DND-41 (cell line): Measurements from ENCODE around the gene FREM1.

ENCODE experiments used
- ATAC-seq: fragments of 200-7000 bp; cut with Tn5 transposase; 3 replicates; pipeline ENCODE4 v1.9.1; 2021; ENCODE audit warnings: low read depth; ENCODE audit not compliant: insufficient read depth
- DNase-seq: peaks from one replicate; pipeline ENCODE4 v3.0.0-alpha.2; 2020
- H2AFZ ChIP-seq: 2 replicates; pipeline ENCODE4 v1.6.0; 2012; ENCODE audit warnings: low read depth, low read length
- H3K27ac ChIP-seq: 2 replicates; pipeline ENCODE4 v1.5.1; 2012; ENCODE audit warnings: low read length, inconsistent platforms
- H3K27me3 ChIP-seq: fragments of 200-600 bp; sonication (generic); 2 replicates; pipeline ENCODE4 v1.6.0; 2012; ENCODE audit warnings: low read length, mild to moderate bottlenecking, inconsistent platforms; ENCODE audit not compliant: insufficient read depth, poor library complexity
- H3K36me3 ChIP-seq: 2 replicates; pipeline ENCODE4 v1.5.1; 2012; ENCODE audit warnings: low read length, inconsistent platforms; ENCODE audit not compliant: insufficient read depth
- H3K4me1 ChIP-seq: 2 replicates; pipeline ENCODE4 v1.5.1; 2012; ENCODE audit warnings: mild to moderate bottlenecking, low read length; ENCODE audit not compliant: insufficient read depth
- H3K4me2 ChIP-seq: 2 replicates; pipeline ENCODE4 v1.6.0; 2012; ENCODE audit warnings: mild to moderate bottlenecking, moderate library complexity, low read length, inconsistent platforms; ENCODE audit not compliant: insufficient read depth
- H3K4me3 ChIP-seq, 2 experiments: fragments of 200-600 bp in 1 of 2; shearing (Covaris generic) in 1 of 2; 2 replicates each; pipeline ENCODE4 v1.5.1; 2012 to 2016; ENCODE audit warnings: inconsistent platforms in 2 of 2, low read length in 2 of 2, mild to moderate bottlenecking in 2 of 2, low read depth in 1 of 2, moderate library complexity in 1 of 2
- H3K79me2 ChIP-seq: 2 replicates; pipeline ENCODE4 v1.6.0; 2012; ENCODE audit warnings: low read length, inconsistent platforms; ENCODE audit not compliant: insufficient read depth
- H3K9ac ChIP-seq: 2 replicates; pipeline ENCODE4 v1.6.0; 2012; ENCODE audit warnings: low read depth, mild to moderate bottlenecking, inconsistent platforms, low read length, moderate library complexity
- H3K9me3 ChIP-seq: 2 replicates; pipeline ENCODE4 v1.5.1; 2012; ENCODE audit warnings: low read length, moderate library complexity, mild to moderate bottlenecking, inconsistent platforms; ENCODE audit not compliant: insufficient read depth, severe bottlenecking
- H4K20me1 ChIP-seq: 2 replicates; pipeline ENCODE4 v1.6.0; 2012; ENCODE audit warnings: low read length; ENCODE audit not compliant: insufficient read depth
- EZH2 ChIP-seq: IDR thresholded peaks from 3 replicates; pipeline ENCODE4 v1.6.1; 2012; ENCODE audit warnings: borderline replicate concordance, low read depth, mild to moderate bottlenecking, moderate library complexity, low read length, inconsistent platforms; ENCODE audit not compliant: severe bottlenecking
- TF ChIP-seq, protein P1 (sequence below): IDR thresholded peaks from 2 replicates; pipeline ENCODE4 v1.5.1; 2012; ENCODE audit warnings: borderline replicate concordance, low read length, moderate library complexity, mild to moderate bottlenecking; ENCODE audit not compliant: poor library complexity, severe bottlenecking; ENCODE audit errors: extremely low read depth

Gene FREM1

DNA sequence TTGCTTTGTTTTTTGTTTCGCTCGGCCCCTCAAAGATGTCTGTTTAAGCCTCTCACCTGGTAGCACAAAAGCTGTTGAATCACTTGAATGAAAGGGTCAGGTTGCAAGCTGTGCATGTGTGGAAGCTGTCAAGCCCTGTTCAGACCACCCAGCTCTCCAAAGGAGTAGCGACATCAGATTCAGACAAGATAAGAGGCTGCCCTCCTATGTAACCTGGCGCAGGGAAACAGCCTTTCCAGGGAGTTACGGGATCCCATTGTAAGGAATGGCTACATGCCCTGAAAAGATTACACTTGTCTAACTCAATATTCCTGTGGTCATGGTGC, 2.9 kb downstream of the FREM1 start:
- Histone ChIP-seq H4K20me1 (no peaks in the 10 kb centered on the region), H3K4me2 (no peak overlapping the region), H3K27ac (no peak overlapping the region), H3K36me3 (no peaks in the 10 kb centered on the region), H3K4me1 (no peaks in the 10 kb centered on the region), H3K9me3 (no peaks in the 10 kb centered on the region), H2AFZ (no peak overlapping the region), H3K9ac (no peak overlapping the region), H3K4me3 (no peak overlapping the region), H3K79me2 (no peaks in the 10 kb centered on the region), H3K27me3 (no peaks in the 10 kb centered on the region)
- ATAC-seq = no peak
- no peak for TF ChIP-seq EZH2
- TF ChIP-seq, protein P1, sequence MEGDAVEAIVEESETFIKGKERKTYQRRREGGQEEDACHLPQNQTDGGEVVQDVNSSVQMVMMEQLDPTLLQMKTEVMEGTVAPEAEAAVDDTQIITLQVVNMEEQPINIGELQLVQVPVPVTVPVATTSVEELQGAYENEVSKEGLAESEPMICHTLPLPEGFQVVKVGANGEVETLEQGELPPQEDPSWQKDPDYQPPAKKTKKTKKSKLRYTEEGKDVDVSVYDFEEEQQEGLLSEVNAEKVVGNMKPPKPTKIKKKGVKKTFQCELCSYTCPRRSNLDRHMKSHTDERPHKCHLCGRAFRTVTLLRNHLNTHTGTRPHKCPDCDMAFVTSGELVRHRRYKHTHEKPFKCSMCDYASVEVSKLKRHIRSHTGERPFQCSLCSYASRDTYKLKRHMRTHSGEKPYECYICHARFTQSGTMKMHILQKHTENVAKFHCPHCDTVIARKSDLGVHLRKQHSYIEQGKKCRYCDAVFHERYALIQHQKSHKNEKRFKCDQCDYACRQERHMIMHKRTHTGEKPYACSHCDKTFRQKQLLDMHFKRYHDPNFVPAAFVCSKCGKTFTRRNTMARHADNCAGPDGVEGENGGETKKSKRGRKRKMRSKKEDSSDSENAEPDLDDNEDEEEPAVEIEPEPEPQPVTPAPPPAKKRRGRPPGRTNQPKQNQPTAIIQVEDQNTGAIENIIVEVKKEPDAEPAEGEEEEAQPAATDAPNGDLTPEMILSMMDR = no peak
- DNase-seq = no peak

DNA sequence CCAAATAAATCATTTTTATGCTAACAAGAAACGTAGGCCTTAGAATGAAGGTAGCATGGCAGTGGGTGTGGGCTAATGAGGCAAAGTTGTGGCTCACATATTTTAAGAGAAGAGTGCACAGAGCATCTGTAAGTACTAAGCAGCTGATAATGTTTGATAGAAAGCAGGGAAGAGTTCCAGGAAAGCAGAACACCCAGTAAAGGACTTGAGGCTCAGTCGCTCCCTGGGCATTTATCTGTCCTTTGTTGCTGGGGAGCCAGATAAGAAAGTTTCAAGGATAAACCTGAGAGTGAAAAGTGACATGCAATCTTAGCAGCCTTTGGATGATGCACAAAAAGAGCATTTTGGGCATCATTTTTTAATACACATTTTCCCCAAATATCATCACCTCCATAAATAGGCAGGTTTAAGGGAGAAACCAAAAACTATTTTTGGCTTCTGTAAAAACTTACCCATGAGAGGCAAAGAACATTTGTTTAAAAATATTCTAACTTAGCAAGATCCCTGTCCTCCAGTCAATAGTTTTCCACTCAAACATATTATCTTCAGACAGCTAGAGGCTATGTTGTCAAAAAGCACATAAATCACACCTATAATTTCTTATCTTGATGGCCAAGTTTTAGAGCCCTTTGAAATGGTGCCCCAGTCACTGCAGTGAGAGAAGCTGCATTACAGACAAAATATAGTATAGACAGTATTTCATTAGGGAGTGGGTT, 3.4 kb downstream of the FREM1 start:
- TF ChIP-seq, protein P1 = no peak
- no peak for TF ChIP-seq EZH2
- Histone ChIP-seq H3K4me1 (no peaks in the 10 kb centered on the region), H3K9ac (no peak overlapping the region), H3K4me3 (no peak overlapping the region), H3K9me3 (no peaks in the 10 kb centered on the region), H3K27me3 (no peaks in the 10 kb centered on the region), H3K79me2 (no peaks in the 10 kb centered on the region), H2AFZ (no peak overlapping the region), H4K20me1 (no peaks in the 10 kb centered on the region), H3K36me3 (no peaks in the 10 kb centered on the region), H3K27ac (no peak overlapping the region), H3K4me2 (no peak overlapping the region)
- DNase-seq (no peak), ATAC-seq (no peak)

DNA sequence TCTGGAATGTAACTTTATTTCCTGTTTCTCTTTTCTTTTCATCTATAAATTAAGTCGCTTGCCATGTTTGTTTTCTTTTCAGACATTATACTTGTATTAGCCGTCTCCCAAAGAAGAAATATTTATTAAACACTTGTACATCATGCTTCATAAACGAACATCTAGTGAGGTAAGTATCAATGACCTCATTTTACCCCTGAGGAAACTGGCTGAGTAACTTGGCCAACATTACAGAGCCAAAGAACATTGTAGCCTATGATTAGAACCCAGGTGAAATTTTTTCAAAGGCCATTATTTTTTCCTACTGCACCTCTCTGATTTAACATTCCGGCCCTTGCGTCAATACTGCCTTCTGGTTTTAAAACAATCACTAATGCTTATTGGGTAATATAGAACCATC, 4.2 kb downstream of the FREM1 start:
- ATAC-seq (no peak), DNase-seq (no peak)
- H2AFZ ChIP-seq = no peak overlapping the region
- no peaks in the 10 kb centered on the region for H4K20me1 ChIP-seq
- no peak overlapping the region for H3K4me2 ChIP-seq
- H3K9me3 ChIP-seq = no peaks in the 10 kb centered on the region
- no peaks in the 10 kb centered on the region for H3K4me1 ChIP-seq
- no peaks in the 10 kb centered on the region for H3K79me2 ChIP-seq
- TF ChIP-seq EZH2 = no peak
- TF ChIP-seq, protein P1 = no peak
- H3K27ac ChIP-seq = no peak overlapping the region
- no peaks in the 10 kb centered on the region for H3K27me3 ChIP-seq
- no peak overlapping the region for H3K9ac ChIP-seq
- H3K4me3 ChIP-seq = no peak overlapping the region
- H3K36me3 ChIP-seq = no peaks in the 10 kb centered on the region

DNA sequence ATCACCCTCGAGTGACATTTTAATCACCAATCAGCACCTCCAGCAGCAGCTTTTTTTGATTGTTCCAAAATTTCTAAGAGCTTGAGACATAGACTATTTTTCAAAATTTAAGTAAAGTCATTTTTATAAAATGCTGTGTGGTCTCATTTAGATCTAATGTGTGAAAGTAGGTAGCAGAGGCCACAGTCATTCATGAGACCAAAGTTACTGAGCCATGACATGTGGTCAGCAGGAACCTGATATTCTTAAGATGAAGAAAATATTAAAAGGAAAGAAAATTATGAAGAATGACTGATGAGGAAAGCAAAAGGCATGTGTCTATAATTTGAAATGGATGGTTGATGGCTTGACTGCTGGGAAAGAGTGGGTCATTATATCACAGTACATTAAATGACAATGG, 7.2 kb downstream of the FREM1 start:
- Histone ChIP-seq H3K27ac (no peak overlapping the region), H3K4me3 (no peak overlapping the region), H2AFZ (no peak overlapping the region), H4K20me1 (no peaks in the 10 kb centered on the region), H3K9ac (no peak overlapping the region), H3K4me2 (no peak overlapping the region), H3K79me2 (no peaks in the 10 kb centered on the region), H3K9me3 (no peaks in the 10 kb centered on the region), H3K27me3 (no peaks in the 10 kb centered on the region), H3K4me1 (no peaks in the 10 kb centered on the region), H3K36me3 (no peaks in the 10 kb centered on the region)
- no peak for ATAC-seq
- TF ChIP-seq EZH2 = no peak
- no peak for DNase-seq
